AG04450 (cell line): ENCODE data around the gene TRAPPC2B. TPM values are rescaled to one million over a fixed set of nuclear protein-coding genes. Genes with fewer than 3 reads are reported as not detected.

Experiments used
- CTCF ChIA-PET: fragments of 300-600, 350-600 bp; formaldehyde crosslinking; extraction: SDS; loops from one replicate; lab custom pipeline; 2022; ENCODE audit warnings: antibody characterized with exemption, inconsistent platforms; lab: Charles Lee
- POLR2A ChIA-PET: fragments of 350-600 bp; formaldehyde crosslinking; extraction: SDS; loops from one replicate; lab custom pipeline; 2021; ENCODE audit warnings: antibody characterized with exemption, inconsistent platforms; lab: Yijun Ruan, JAX
- DNase-seq: peaks from one replicate; pipeline ENCODE4 v3.0.0-alpha.2; 2011; ENCODE audit warnings: low read depth, low spot score
- H3K27ac ChIP-seq: one replicate; pipeline ENCODE4 v1.5.1; 2012; ENCODE audit warnings: low read depth, low read length, control low read depth
- H3K27me3 ChIP-seq: one replicate; pipeline ENCODE4 v1.6.0; 2012; ENCODE audit warnings: low read length; ENCODE audit not compliant: control insufficient read depth, insufficient read depth
- H3K4me3 ChIP-seq: 2 replicates; pipeline ENCODE4 v1.5.1; 2011; ENCODE audit warnings: mild to moderate bottlenecking, low read depth, low read length, control low read depth
- H3K9me3 ChIP-seq: 2 replicates; pipeline ENCODE4 v1.5.1; 2012; ENCODE audit warnings: low read length; ENCODE audit not compliant: control insufficient read depth, insufficient read depth
- CTCF ChIP-seq: IDR thresholded peaks from 2 replicates; pipeline ENCODE4 v1.5.1; 2011; ENCODE audit warnings: low read depth, low read length, control low read depth, inconsistent platforms
- polyA plus RNA-seq: library from polyadenylated mRNA; depleted of rRNA; stranded (reverse); fragments of >200 nt; gene quantifications from 2 replicates; pipeline ENCODE4 v1.2.3, GENCODE V29; 2011

The TRAPPC2B gene
- polyA plus RNA-seq, 1 experiment = 19.6 TPM

- Histone ChIP-seq H3K9me3 (peaks cover 4% of the 10 kb centered on the region; the same call in 1 of the 2 replicates), H3K4me3 (peak within 1 kb of the TSS; percentile 85), H3K27me3 (peaks cover 4% of the 10 kb centered on the region), H3K27ac (peak within 1 kb of the TSS; percentile 81)
- POLR2A ChIA-PET = interaction anchor here (0.6 to 0.7 kb wide), 3 partner anchors 19 to 128 kb away, joined by 3 to 7 read pairs (median 7); no protein-coding TSS in a partner anchor
- TF ChIP-seq CTCF = no peak
- CTCF ChIA-PET = interaction anchor here (0.6 to 0.8 kb wide), 2 partner anchors 19 to 74 kb away, joined by 3 read pairs; no protein-coding TSS in a partner anchor
- DNase-seq = peak; percentile 86
Measured at GRCh38 chr19:57320180-57321084, 42.9 kb upstream of the TRAPPC2B start, which contains the start of gene ZNF543. TSS of gene ZNF543 (plus strand) at chr19:57320472. CDS start at chr19:57320854, 382 bp downstream.

- POLR2A ChIA-PET = no interaction called here
Measured at GRCh38 chr19:57321116-57321515, 42.2 kb upstream of the TRAPPC2B start.

GRCh38 chr19:57321751-57322150 is 41.6 kb upstream of the TRAPPC2B start:
- Histone ChIP-seq H3K4me3 (peak overlapping the region; percentile 85), H3K9me3 (peaks cover 4% of the 10 kb centered on the region; the same call in 1 of the 2 replicates), H3K27me3 (peaks cover under 1% of the 10 kb centered on the region), H3K27ac (peak overlapping the region; percentile 52)
- ChIA-PET POLR2A (no interaction called here), CTCF (no interaction called here)
- no peak for TF ChIP-seq CTCF
- DNase-seq = no peak

More at GRCh38 chr19:57321116-57321515, 42.2 kb upstream of the TRAPPC2B start:
- Histone ChIP-seq H3K4me3 (peak overlapping the region; percentile 85), H3K9me3 (peaks cover 4% of the 10 kb centered on the region; the same call in 1 of the 2 replicates), H3K27me3 (peaks cover 3% of the 10 kb centered on the region), H3K27ac (no peak overlapping the region)
- DNase-seq = no peak
- CTCF ChIA-PET = interaction anchor here (0.8 kb wide), 1 partner anchor 20 kb away, joined by 3 read pairs; no protein-coding TSS in a partner anchor
- no peak for TF ChIP-seq CTCF

GRCh38 chr19:57324992-57325391 is 38.4 kb upstream of the TRAPPC2B start:
- Histone ChIP-seq H3K9me3 (peaks cover 12% of the 10 kb centered on the region), H3K4me3 (no peak overlapping the region), H3K27ac (no peak overlapping the region), H3K27me3 (no peaks in the 10 kb centered on the region)
- TF ChIP-seq CTCF = no peak
- ChIA-PET POLR2A (no interaction called here), CTCF (no interaction called here)
- DNase-seq = no peak

- peaks cover 8% of the 10 kb centered on the region; the same call in 1 of the 2 replicates for H3K9me3 ChIP-seq
- H3K27ac ChIP-seq = no peak overlapping the region
- ChIA-PET POLR2A (no interaction called here), CTCF (no interaction called here)
- no peak for DNase-seq
- TF ChIP-seq CTCF = no peak
- no peaks in the 10 kb centered on the region for H3K27me3 ChIP-seq
- H3K4me3 ChIP-seq = no peak overlapping the region
Measured at GRCh38 chr19:57327993-57328392, 35.4 kb upstream of the TRAPPC2B start.
